Mesothelial cell of epicardium (in vitro differentiated cells): ENCODE data around the gene CCDC69. TPM values are rescaled to one million over a fixed set of nuclear protein-coding genes. Genes with fewer than 3 reads are reported as not detected.
A peak's percentile ranks its signal among the peaks of the same experiment; 100 is the strongest.
"Not testable (repeated sequence)": the region's sequence is repeated elsewhere in the genome, so short reads cannot be mapped to it uniquely, and the experiment has no call there.

Source experiments
- DNase-seq, 2 experiments: peaks; one replicate each; pipeline ENCODE4 v3.0.0; 2021; ENCODE audit warnings: low spot score in 2 of 2; ENCODE audit not compliant: unreplicated experiment in 2 of 2
- H3K27ac Mint-ChIP-seq: 2 replicates; pipeline ENCODE4 v1.8.0; 2021; ENCODE audit warnings: mixed read lengths
- H3K27me3 Mint-ChIP-seq: 2 replicates; pipeline ENCODE4 v1.8.0; 2021; ENCODE audit warnings: low read depth, mixed read lengths
- H3K36me3 Mint-ChIP-seq: 2 replicates; pipeline ENCODE4 v1.8.0; 2021; ENCODE audit warnings: mixed read lengths
- H3K4me1 Mint-ChIP-seq: 2 replicates; pipeline ENCODE4 v1.8.0; 2021; ENCODE audit warnings: mixed read lengths
- H3K4me3 Mint-ChIP-seq: 2 replicates; pipeline ENCODE4 v1.8.0; 2021; ENCODE audit warnings: mild to moderate bottlenecking, moderate library complexity, mixed read lengths
- H3K9me3 Mint-ChIP-seq: 2 replicates; pipeline ENCODE4 v1.8.0; 2021; ENCODE audit warnings: mixed read lengths
- total RNA-seq: library from RNA; stranded (reverse); gene quantifications from 3 replicates; pipeline ENCODE4 v1.2.1, GENCODE V29; 2021
- TF ChIP-seq, protein P1 (sequence below): fragments of 200-600 bp; sonication (generic); IDR thresholded peaks from one replicate; pipeline ENCODE4 v1.5.0; 2021; ENCODE audit warnings: antibody characterized with exemption; ENCODE audit not compliant: unreplicated experiment

The CCDC69 gene
- total RNA-seq, 1 donor from 2014 or later: 4.8 TPM

DNA sequence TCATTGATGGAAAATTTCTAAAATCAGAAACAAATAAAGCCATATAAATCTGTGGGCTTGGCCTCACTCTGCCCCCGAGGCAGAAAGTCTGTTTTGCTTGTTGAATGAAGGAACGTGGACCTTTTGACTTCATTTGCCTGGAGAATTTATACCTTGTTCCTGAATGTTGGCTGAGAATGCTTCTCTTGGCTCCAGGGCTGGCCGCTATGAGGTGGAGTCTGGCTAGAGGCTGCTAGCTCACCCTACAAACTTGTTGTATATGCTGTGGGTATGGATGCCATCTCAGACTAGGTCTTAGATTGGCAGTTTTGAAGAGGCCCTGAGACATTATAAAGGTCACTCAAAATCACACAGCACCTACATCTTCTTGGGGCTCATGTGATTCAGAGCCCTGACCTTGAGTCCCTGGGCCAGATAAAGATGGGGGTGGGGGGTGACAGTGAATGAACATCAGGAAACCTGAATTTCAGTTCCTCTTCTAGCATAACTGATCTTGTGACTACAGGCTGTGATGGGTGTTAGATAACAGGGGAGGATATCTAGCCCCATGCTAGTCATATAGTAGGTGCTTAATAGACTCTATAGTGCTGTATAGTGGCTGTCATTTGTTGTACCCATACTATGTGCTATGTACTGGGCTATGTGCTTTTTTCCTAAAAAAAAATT is 31.9 kb upstream of the CCDC69 start:
- DNase-seq: no peak
- H3K36me3 Mint-ChIP-seq: no peaks in the 10 kb centered on the region
- TF ChIP-seq, protein P1, sequence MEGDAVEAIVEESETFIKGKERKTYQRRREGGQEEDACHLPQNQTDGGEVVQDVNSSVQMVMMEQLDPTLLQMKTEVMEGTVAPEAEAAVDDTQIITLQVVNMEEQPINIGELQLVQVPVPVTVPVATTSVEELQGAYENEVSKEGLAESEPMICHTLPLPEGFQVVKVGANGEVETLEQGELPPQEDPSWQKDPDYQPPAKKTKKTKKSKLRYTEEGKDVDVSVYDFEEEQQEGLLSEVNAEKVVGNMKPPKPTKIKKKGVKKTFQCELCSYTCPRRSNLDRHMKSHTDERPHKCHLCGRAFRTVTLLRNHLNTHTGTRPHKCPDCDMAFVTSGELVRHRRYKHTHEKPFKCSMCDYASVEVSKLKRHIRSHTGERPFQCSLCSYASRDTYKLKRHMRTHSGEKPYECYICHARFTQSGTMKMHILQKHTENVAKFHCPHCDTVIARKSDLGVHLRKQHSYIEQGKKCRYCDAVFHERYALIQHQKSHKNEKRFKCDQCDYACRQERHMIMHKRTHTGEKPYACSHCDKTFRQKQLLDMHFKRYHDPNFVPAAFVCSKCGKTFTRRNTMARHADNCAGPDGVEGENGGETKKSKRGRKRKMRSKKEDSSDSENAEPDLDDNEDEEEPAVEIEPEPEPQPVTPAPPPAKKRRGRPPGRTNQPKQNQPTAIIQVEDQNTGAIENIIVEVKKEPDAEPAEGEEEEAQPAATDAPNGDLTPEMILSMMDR: no peak
- no peaks in the 10 kb centered on the region for H3K9me3 Mint-ChIP-seq
- no peak overlapping the region for H3K27ac Mint-ChIP-seq
- H3K4me3 Mint-ChIP-seq: no peak overlapping the region
- no peaks in the 10 kb centered on the region for H3K27me3 Mint-ChIP-seq
- H3K4me1 Mint-ChIP-seq: peaks cover 28% of the 10 kb centered on the region

DNA sequence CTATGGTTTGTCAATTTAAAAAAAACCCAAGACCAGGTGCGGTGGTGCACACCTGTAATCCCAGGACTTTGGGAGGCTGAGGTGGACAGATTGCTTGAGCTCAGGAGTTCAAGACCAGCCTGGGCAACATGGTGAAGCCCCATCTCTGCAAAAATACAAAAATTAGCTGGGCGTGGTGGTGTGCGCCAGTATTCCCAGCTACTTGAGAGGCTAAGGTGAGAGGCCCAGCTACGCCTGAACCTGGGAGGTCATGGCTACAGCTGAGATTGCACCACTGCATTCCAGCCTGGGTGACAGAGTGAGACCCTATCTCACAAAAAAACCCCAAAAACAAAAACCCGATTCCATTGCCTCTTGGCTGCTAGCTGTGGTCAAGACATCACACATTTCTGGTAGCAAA is 31.1 kb upstream of the CCDC69 start:
- not testable (repeated sequence) for H3K27me3 Mint-ChIP-seq, H3K9me3 Mint-ChIP-seq, DNase-seq, H3K36me3 Mint-ChIP-seq, H3K4me3 Mint-ChIP-seq, H3K27ac Mint-ChIP-seq
- peaks cover 28% of the 10 kb centered on the region for H3K4me1 Mint-ChIP-seq

DNA sequence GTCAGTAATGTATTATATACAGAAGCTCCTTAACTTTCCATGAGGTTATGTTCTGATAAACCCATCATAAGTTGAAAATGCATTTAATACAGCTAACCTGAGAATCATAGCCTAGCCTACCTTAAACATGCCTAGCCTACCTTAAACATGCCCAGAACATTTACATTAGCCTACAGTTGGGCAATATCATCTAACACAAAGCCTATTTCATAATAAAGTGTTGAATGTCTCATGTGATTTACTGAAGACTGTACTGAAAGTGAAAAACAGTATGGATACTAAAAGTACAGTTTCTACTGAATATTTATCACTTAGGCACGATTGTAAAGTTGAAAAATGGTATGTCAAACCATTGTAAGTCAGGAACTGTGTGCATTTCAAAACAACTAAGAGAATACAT is 30.7 kb upstream of the CCDC69 start:
- Mint-ChIP-seq H3K27ac (no peak overlapping the region), H3K36me3 (no peaks in the 10 kb centered on the region), H3K4me1 (peaks cover 28% of the 10 kb centered on the region), H3K9me3 (no peaks in the 10 kb centered on the region), H3K27me3 (no peaks in the 10 kb centered on the region), H3K4me3 (peak overlapping the region; percentile 92)
- DNase-seq: no peak
- TF ChIP-seq, protein P1: no peak

DNA sequence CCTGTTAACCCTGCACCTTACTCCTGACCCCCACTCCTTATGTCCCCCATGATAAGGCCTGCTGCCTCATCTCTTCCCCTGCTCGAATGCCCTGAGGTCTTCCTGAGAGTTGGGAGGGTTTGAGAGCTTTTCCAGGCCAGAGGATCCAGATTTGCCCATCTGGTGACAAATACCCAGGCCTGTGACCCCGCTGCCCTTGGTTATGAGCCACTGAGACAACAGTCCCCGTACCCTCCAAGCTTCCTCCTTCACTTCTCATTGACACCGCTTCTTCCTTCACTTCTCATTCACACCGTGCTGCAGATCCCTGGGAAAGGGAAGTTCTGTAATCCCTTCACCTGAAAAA is 29.7 kb upstream of the CCDC69 start:
- peak overlapping the region; percentile 92 for H3K4me3 Mint-ChIP-seq
- H3K27me3 Mint-ChIP-seq: no peaks in the 10 kb centered on the region
- no peaks in the 10 kb centered on the region for H3K9me3 Mint-ChIP-seq
- H3K27ac Mint-ChIP-seq: peak overlapping the region; percentile 99
- peaks cover 31% of the 10 kb centered on the region for H3K4me1 Mint-ChIP-seq
- TF ChIP-seq, protein P1: no peak
- DNase-seq: no peak
- H3K36me3 Mint-ChIP-seq: no peaks in the 10 kb centered on the region

DNA sequence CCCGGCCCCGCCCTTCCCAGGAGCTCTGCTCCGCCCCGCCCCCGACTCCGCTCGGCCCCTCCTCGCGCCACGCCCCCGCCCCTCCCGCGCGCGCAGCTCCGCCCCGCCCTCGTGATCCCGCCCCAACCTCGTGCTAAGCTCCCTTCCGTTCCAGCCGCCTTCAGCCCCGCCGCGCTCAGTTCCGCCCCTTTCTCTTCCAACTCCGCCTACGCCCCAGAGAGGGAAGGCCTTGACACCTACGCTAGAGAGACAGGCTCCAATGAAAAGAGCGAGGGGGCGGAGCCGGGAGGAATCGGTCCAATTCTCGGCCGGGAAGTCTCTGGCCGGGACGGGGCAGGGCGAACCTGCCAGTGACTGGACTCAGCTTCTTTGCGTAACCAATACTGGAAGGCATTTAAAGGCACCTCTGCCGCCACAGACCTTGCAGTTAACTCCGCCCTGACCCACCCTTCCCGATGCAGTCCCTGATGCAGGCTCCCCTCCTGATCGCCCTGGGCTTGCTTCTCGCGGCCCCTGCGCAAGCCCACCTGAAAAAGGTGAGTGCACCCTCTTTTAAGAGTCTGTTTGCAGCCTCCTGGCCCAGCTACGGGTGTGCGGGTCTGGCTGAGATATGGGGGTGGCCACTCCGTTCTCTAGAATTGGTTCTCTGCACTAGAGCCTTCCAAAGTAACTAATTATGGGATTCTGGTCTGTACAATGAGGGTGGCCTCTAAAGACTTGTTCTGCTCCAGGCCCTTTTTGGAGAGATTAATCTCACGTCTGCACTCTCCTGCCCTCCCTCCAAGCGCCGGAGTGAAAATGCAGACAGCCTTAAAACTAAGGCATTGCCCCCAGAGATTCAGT is 29.1 kb upstream of the CCDC69 start, which contains the start of gene GM2A:
GM2A (plus strand) TSS at position 424 of the 843 bp plus-strand sequence; CDS start at position 456, 32 bp downstream.
- Mint-ChIP-seq H3K27me3 (no peaks in the 10 kb centered on the region), H3K4me1 (peaks cover 35% of the 10 kb centered on the region), H3K36me3 (no peaks in the 10 kb centered on the region), H3K4me3 (peak within 1 kb of the TSS; percentile 92), H3K27ac (peak within 1 kb of the TSS; percentile 99), H3K9me3 (no peaks in the 10 kb centered on the region)
- DNase-seq: peak; percentile 96 to 98
- TF ChIP-seq, protein P1: no peak

DNA sequence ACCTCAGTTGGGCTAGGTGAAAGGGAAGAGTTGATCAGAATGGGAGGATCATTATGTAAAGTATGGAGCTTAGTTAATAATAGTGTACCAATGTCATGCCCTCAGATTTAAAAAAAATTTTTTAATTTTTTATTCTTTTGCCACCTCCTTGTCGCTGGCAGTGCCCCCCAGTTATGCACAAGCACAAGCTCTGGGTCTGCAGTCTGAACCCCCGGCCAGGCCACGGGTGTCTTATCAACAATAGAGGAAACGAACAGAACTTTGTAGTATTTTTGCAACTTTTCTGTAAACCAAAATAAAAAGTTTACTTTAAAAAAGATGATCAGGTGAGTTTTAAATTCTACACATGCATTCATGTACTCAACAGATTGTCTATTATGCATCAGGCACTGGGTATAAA is 27.7 kb upstream of the CCDC69 start:
- Mint-ChIP-seq H3K4me1 (peaks cover 23% of the 10 kb centered on the region), H3K36me3 (no peaks in the 10 kb centered on the region), H3K9me3 (no peaks in the 10 kb centered on the region), H3K27ac (no peak overlapping the region), H3K27me3 (no peaks in the 10 kb centered on the region), H3K4me3 (peak overlapping the region; percentile 92)
- no peak for DNase-seq
- TF ChIP-seq, protein P1: no peak
